Activated CD8-positive, alpha-beta T cell treated with anti-CD3 and anti-CD28 coated beads for 36 hours (primary cell): ENCODE results near the gene DOCK2. TPM values are rescaled to one million over a fixed set of nuclear protein-coding genes. Genes with fewer than 3 reads are reported as not detected.
"Not testable (repeated sequence)": the region's sequence is repeated elsewhere in the genome, so short reads cannot be mapped to it uniquely, and the experiment has no call there.

Source experiments
- ATAC-seq: fragments of 200-7000 bp; cut with Tn5 transposase; one replicate; pipeline ENCODE4 v1.10.0; 2021; ENCODE audit warnings: mild to moderate bottlenecking, moderate library complexity
- CTCF ChIA-PET: fragments of 350-600 bp; sonication (Branson Sonifier 250); formaldehyde crosslinking; loops from one replicate; lab custom pipeline; 2021; ENCODE audit warnings: antibody characterized with exemption; lab: Charles Lee
- POLR2A ChIA-PET: fragments of 350-600 bp; sonication (Branson Sonifier 250); formaldehyde crosslinking; loops from one replicate; lab custom pipeline; 2021; ENCODE audit warnings: antibody characterized with exemption; lab: Charles Lee
- DNase-seq: peaks from one replicate; pipeline ENCODE4 v3.0.0-alpha.2; 2020
- H3K27ac Mint-ChIP-seq: one replicate; pipeline ENCODE4 v1.8.0; 2021; ENCODE audit warnings: mild to moderate bottlenecking, mixed read lengths
- H3K27me3 Mint-ChIP-seq: one replicate; pipeline ENCODE4 v1.8.0; 2021; ENCODE audit warnings: mixed read lengths
- H3K36me3 Mint-ChIP-seq: one replicate; pipeline ENCODE4 v1.8.0; 2021; ENCODE audit warnings: low read depth, mixed read lengths
- H3K4me1 Mint-ChIP-seq: one replicate; pipeline ENCODE4 v1.8.0; 2021; ENCODE audit warnings: low read depth, mixed read lengths
- H3K4me3 Mint-ChIP-seq: one replicate; pipeline ENCODE4 v1.8.0; 2021; ENCODE audit warnings: mild to moderate bottlenecking, moderate library complexity, mixed read lengths
- H3K9me3 Mint-ChIP-seq: one replicate; pipeline ENCODE4 v1.8.0; 2021; ENCODE audit warnings: mixed read lengths
- CTCF ChIP-seq: fragments of 200-600 bp; IDR thresholded peaks from one replicate; pipeline ENCODE4 v1.8.0; 2022; ENCODE audit warnings: antibody characterized with exemption, mild to moderate bottlenecking
- intact Hi-C: fragments of 100-400 bp; cut with micrococcal nuclease; formaldehyde crosslinking; loops from one replicate; pipeline ENCODE4 v1.10.0; 2022
- total RNA-seq, 2 experiments: library from RNA; stranded (reverse); gene quantifications; one replicate each; pipeline ENCODE4 v1.2.3, GENCODE V29; 2021

Gene DOCK2
- total RNA-seq, 2 experiments from 2014 or later = 180 to 181 TPM

- peaks cover 8% of the 10 kb centered on the region for H3K4me1 Mint-ChIP-seq
- TF ChIP-seq CTCF = no peak
- ChIA-PET CTCF (no interaction called here), POLR2A (no interaction called here)
- no peak overlapping the region for H3K4me3 Mint-ChIP-seq
- H3K27me3 Mint-ChIP-seq = no peaks in the 10 kb centered on the region
- H3K27ac Mint-ChIP-seq = no peak overlapping the region
- intact Hi-C loops = no loop called here
- peaks cover 60% of the 10 kb centered on the region for H3K36me3 Mint-ChIP-seq
- ATAC-seq = no peak
- no peaks in the 10 kb centered on the region for H3K9me3 Mint-ChIP-seq
- no peak for DNase-seq
Observed at GRCh38 chr5:169765176-169765996, 128.3 kb downstream of the DOCK2 start.

DNA sequence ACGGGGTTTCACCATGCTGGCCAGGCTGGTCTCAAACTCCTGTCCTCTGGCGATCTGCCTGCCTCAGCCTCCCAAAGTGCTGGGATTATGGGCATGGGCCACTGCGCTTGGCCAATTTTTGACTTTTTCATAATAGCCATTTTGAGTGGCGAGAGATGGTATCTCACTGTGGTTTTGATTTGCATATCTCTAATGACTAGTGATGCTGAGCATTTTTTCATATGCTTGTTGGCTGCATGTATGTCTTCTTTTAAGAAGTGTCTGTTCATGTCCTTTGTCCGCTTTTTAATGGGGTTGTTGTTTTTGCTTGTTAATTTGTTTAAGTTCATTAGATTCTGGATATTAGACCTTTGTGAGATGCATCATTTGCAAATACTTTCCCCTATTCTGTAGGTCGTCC, 129.9 kb downstream of the DOCK2 start:
- H3K4me3 Mint-ChIP-seq, CTCF ChIA-PET, intact Hi-C loops, H3K27ac Mint-ChIP-seq, DNase-seq, H3K9me3 Mint-ChIP-seq, H3K4me1 Mint-ChIP-seq, ATAC-seq, H3K27me3 Mint-ChIP-seq, POLR2A ChIA-PET: not testable (repeated sequence)
- peaks cover 58% of the 10 kb centered on the region for H3K36me3 Mint-ChIP-seq

- POLR2A ChIA-PET = no interaction called here
- Mint-ChIP-seq H3K9me3 (no peaks in the 10 kb centered on the region), H3K36me3 (peaks cover 58% of the 10 kb centered on the region), H3K4me1 (peaks cover 8% of the 10 kb centered on the region), H3K4me3 (no peak overlapping the region), H3K27ac (no peak overlapping the region), H3K27me3 (no peaks in the 10 kb centered on the region)
- CTCF ChIA-PET = no interaction called here
- intact Hi-C loops = no loop called here
- ATAC-seq (no peak), DNase-seq (no peak)
- no peak for TF ChIP-seq CTCF
Observed at GRCh38 chr5:169767938-169768337, 130.9 kb downstream of the DOCK2 start.

DNA sequence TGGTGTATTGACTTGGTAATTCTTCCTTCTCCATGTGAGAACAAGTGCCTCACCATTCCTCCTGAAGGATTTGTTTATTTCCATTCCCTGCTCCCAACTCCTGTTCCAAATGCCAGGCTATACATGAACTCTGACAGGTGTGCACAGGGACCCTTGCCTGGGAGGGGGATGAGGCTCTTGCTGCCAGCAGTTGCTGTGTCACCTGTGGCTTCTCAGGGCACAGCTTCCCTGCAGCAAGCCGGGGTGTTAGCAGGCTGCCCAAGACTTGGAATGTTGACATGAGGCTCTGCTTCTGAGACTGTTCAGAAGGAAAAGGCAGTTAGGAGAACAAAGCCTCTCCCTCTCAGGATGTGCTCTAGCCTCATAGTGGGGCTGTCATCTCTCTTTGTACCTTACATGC, 131.3 kb downstream of the DOCK2 start:
- Mint-ChIP-seq H3K9me3 (no peaks in the 10 kb centered on the region), H3K27ac (peak overlapping the region; percentile 34), H3K4me1 (peaks cover 8% of the 10 kb centered on the region), H3K36me3 (peaks cover 58% of the 10 kb centered on the region), H3K27me3 (no peaks in the 10 kb centered on the region), H3K4me3 (no peak overlapping the region)
- no peak for DNase-seq
- intact Hi-C loops = no loop called here
- ChIA-PET POLR2A (no interaction called here), CTCF (no interaction called here)
- ATAC-seq = no peak
- no peak for TF ChIP-seq CTCF

DNA sequence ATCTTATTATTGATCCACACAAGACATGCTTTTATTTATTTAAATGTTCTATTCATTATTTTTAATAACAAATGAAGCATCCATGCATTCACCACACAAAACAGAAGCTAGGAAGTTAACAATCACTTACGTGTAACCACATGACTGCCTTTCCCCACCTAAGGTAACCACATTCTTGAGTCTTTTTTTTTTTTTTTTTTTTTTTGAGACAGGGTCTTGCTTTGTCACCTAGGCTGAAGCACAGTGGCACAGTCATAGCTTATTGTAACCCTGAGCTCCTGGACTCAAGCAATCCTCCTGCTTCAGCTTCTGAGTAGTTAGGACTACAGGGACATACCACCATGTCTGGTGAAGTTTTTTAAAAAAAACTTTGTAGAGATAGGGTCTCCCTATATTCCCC, 133.0 kb downstream of the DOCK2 start:
- ATAC-seq (no peak), DNase-seq (no peak)
- Mint-ChIP-seq H3K9me3 (no peaks in the 10 kb centered on the region), H3K27ac (no peak overlapping the region), H3K4me3 (no peak overlapping the region), H3K36me3 (peaks cover 54% of the 10 kb centered on the region), H3K4me1 (peaks cover 8% of the 10 kb centered on the region), H3K27me3 (no peaks in the 10 kb centered on the region)
- ChIA-PET POLR2A (no interaction called here), CTCF (no interaction called here)
- intact Hi-C loops = no loop called here
- TF ChIP-seq CTCF = no peak
